GM23338 (cell line): ENCODE results near the gene KCNK3. TPM values are rescaled to one million over a fixed set of nuclear protein-coding genes. Genes with fewer than 3 reads are reported as not detected.

ENCODE experiments used
- ATAC-seq: fragments of 200-7000 bp; cut with Tn5 transposase; 3 replicates; pipeline ENCODE4 v1.9.1; 2020
- DNase-seq: peaks from one replicate; pipeline ENCODE4 v3.0.0-alpha.2; 2015; ENCODE audit warnings: low spot score
- H2AFZ ChIP-seq: fragments of 200-600 bp; sonication (generic); 2 replicates; pipeline ENCODE4 v1.8.0; 2016; ENCODE audit warnings: antibody characterized with exemption, mild to moderate bottlenecking, moderate library complexity
- H3F3A ChIP-seq: fragments of 200-600 bp; sonication (generic); replicated peaks from 2 replicates; pipeline ENCODE4 v1.8.0; 2017; ENCODE audit warnings: antibody characterized with exemption, mixed run types, low read depth
- H3K27ac ChIP-seq: fragments of 200-600 bp; sonication (generic); 2 replicates; pipeline ENCODE4 v1.6.1; 2016; ENCODE audit warnings: low read depth
- H3K27me3 ChIP-seq: fragments of 200-600 bp; sonication (generic); 2 replicates; pipeline ENCODE4 v1.8.0; 2016; ENCODE audit warnings: mild to moderate bottlenecking, mixed run types, moderate library complexity; ENCODE audit not compliant: insufficient read depth
- H3K36me3 ChIP-seq: fragments of 200-600 bp; sonication (generic); 2 replicates; pipeline ENCODE4 v1.8.0; 2016; ENCODE audit warnings: mild to moderate bottlenecking; ENCODE audit not compliant: insufficient read depth
- H3K4me1 ChIP-seq: fragments of 200-600 bp; sonication (generic); 2 replicates; pipeline ENCODE4 v1.8.0; 2016; ENCODE audit warnings: mild to moderate bottlenecking, moderate library complexity; ENCODE audit not compliant: insufficient read depth
- H3K4me2 ChIP-seq: fragments of 200-600 bp; sonication (generic); 2 replicates; pipeline ENCODE4 v1.7.1; 2017; ENCODE audit warnings: mixed run types
- H3K4me3 ChIP-seq: fragments of 200-600 bp; sonication (generic); 2 replicates; pipeline ENCODE4 v1.6.1; 2016; ENCODE audit warnings: mixed run types
- H3K79me2 ChIP-seq: fragments of 200-600 bp; sonication (generic); replicated peaks from 2 replicates; pipeline ENCODE4 v1.8.0; 2017; ENCODE audit warnings: mild to moderate bottlenecking; ENCODE audit not compliant: insufficient read depth
- H3K9me2 ChIP-seq: fragments of 200-600 bp; sonication (generic); 2 replicates; pipeline ENCODE4 v1.8.0; 2017; ENCODE audit not compliant: insufficient read depth
- H4K20me1 ChIP-seq: fragments of 200-600 bp; sonication (generic); replicated peaks from 2 replicates; pipeline ENCODE4 v1.8.0; 2017; ENCODE audit warnings: mild to moderate bottlenecking; ENCODE audit not compliant: insufficient read depth
- H3K27ac Mint-ChIP-seq: 2 replicates; pipeline ENCODE4 v1.8.0; 2020; ENCODE audit warnings: inconsistent platforms, mild to moderate bottlenecking, moderate library complexity, mixed read lengths
- H3K27me3 Mint-ChIP-seq: 3 replicates; pipeline ENCODE4 v1.8.0; 2022; ENCODE audit warnings: low read depth, mild to moderate bottlenecking, moderate library complexity, mixed read lengths, inconsistent platforms; ENCODE audit not compliant: insufficient read depth, poor library complexity
- H3K36me3 Mint-ChIP-seq: 3 replicates; pipeline ENCODE4 v1.8.0; 2021; ENCODE audit warnings: low read depth, mild to moderate bottlenecking, inconsistent platforms, moderate library complexity, mixed read lengths
- H3K4me1 Mint-ChIP-seq: 3 replicates; pipeline ENCODE4 v1.8.0; 2020; ENCODE audit warnings: mild to moderate bottlenecking, inconsistent platforms, mixed read lengths
- H3K4me3 Mint-ChIP-seq: 3 replicates; pipeline ENCODE4 v1.8.0; 2021; ENCODE audit warnings: moderate library complexity, mild to moderate bottlenecking, inconsistent platforms, mixed read lengths
- H3K9me3 Mint-ChIP-seq: 3 replicates; pipeline ENCODE4 v1.8.0; 2020; ENCODE audit warnings: moderate library complexity, mild to moderate bottlenecking, inconsistent platforms, mixed read lengths
- CREB1 ChIP-seq: fragments of 250-450 bp; sonication (Bioruptor Pico); IDR thresholded peaks from 2 replicates; pipeline ENCODE4 v1.5.0; 2020; ENCODE audit warnings: low read depth, mild to moderate bottlenecking, moderate library complexity
- EZH2 ChIP-seq: fragments of 200-600 bp; sonication (generic); IDR thresholded peaks from one replicate; pipeline ENCODE4 v1.8.0; 2017; ENCODE audit warnings: antibody characterized with exemption, mild to moderate bottlenecking, low read depth; ENCODE audit not compliant: unreplicated experiment
- JUNB ChIP-seq: IDR thresholded peaks from one replicate; pipeline ENCODE4 v1.6.1; 2016; ENCODE audit warnings: antibody characterized with exemption; ENCODE audit not compliant: unreplicated experiment
- NANOG ChIP-seq: IDR thresholded peaks from 2 replicates; pipeline ENCODE4 v1.6.1; 2016; ENCODE audit warnings: antibody characterized with exemption, borderline replicate concordance
- STAT1 ChIP-seq: IDR thresholded peaks from one replicate; pipeline ENCODE4 v1.6.1; 2016; ENCODE audit warnings: antibody characterized with exemption; ENCODE audit not compliant: unreplicated experiment
- ZNF331 ChIP-seq: fragments of 250-450 bp; sonication (Bioruptor Pico); IDR thresholded peaks from 2 replicates; pipeline ENCODE4 v1.5.0; 2020; ENCODE audit warnings: low read depth, mild to moderate bottlenecking, moderate library complexity
- polyA plus RNA-seq: library from polyadenylated mRNA; unstranded; fragments of >200 nt; fragmentation: Nextera tagmentation; extraction: Ambion mirVana; gene quantifications from 2 replicates; pipeline ENCODE4 v1.2.1, GENCODE V29; 2016
- total RNA-seq: library from RNA; depleted of rRNA; stranded (reverse); fragments of >200 nt; shearing (Covaris generic); gene quantifications from 2 replicates; pipeline ENCODE4 v1.2.3, GENCODE V29; 2014
- TF ChIP-seq, protein P1 (sequence below): IDR thresholded peaks from one replicate; pipeline ENCODE4 v1.6.1; 2018; ENCODE audit warnings: antibody characterized with exemption; ENCODE audit not compliant: unreplicated experiment
- TF ChIP-seq, protein P2 (sequence below), 2 experiments: fragments of 200-600 bp in 1 of 2; sonication (generic) in 1 of 2; conservative IDR thresholded peaks; 2 replicates each; pipeline versions ENCODE4 v1.5.1 to v1.6.1; 2016 to 2017; ENCODE audit warnings: antibody characterized with exemption in 2 of 2, low read depth in 2 of 2, mild to moderate bottlenecking in 2 of 2, moderate library complexity in 1 of 2
- TF ChIP-seq, protein P3 (sequence below): IDR thresholded peaks from 2 replicates; pipeline ENCODE4 v1.6.1; 2016; ENCODE audit warnings: antibody characterized with exemption
- TF ChIP-seq, protein P4 (sequence below): fragments of 250-450 bp; sonication (Bioruptor Pico); IDR thresholded peaks from 2 replicates; pipeline ENCODE4 v1.5.0; 2020; ENCODE audit warnings: mild to moderate bottlenecking, moderate library complexity

The KCNK3 gene
- total and polyA plus RNA-seq, 2 experiments from 2014 or later, result not detected

DNA sequence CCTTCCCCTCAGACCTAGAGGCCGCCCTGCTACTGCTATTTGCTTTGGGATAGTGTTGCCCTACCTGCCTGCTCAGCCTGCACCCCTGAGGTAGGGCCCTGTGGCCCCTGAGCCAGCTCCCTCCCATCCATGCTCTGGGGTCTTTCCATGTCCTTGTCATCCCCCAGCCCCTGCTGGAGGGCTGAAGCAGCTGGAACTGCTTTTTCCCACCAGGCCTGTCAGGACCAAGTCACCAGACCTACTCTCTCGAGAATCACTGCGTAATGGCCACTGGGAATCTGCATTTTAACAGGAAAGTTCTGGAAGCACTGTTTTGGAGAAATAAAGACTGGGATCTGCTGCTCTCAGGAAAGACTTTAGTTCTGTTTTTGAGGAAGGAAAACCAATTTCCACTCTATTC is 51.3 kb downstream of the KCNK3 start (continued):
- TF ChIP-seq, protein P1, sequence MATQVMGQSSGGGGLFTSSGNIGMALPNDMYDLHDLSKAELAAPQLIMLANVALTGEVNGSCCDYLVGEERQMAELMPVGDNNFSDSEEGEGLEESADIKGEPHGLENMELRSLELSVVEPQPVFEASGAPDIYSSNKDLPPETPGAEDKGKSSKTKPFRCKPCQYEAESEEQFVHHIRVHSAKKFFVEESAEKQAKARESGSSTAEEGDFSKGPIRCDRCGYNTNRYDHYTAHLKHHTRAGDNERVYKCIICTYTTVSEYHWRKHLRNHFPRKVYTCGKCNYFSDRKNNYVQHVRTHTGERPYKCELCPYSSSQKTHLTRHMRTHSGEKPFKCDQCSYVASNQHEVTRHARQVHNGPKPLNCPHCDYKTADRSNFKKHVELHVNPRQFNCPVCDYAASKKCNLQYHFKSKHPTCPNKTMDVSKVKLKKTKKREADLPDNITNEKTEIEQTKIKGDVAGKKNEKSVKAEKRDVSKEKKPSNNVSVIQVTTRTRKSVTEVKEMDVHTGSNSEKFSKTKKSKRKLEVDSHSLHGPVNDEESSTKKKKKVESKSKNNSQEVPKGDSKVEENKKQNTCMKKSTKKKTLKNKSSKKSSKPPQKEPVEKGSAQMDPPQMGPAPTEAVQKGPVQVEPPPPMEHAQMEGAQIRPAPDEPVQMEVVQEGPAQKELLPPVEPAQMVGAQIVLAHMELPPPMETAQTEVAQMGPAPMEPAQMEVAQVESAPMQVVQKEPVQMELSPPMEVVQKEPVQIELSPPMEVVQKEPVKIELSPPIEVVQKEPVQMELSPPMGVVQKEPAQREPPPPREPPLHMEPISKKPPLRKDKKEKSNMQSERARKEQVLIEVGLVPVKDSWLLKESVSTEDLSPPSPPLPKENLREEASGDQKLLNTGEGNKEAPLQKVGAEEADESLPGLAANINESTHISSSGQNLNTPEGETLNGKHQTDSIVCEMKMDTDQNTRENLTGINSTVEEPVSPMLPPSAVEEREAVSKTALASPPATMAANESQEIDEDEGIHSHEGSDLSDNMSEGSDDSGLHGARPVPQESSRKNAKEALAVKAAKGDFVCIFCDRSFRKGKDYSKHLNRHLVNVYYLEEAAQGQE, result no peak
- no peak for TF ChIP-seq JUNB

DNA sequence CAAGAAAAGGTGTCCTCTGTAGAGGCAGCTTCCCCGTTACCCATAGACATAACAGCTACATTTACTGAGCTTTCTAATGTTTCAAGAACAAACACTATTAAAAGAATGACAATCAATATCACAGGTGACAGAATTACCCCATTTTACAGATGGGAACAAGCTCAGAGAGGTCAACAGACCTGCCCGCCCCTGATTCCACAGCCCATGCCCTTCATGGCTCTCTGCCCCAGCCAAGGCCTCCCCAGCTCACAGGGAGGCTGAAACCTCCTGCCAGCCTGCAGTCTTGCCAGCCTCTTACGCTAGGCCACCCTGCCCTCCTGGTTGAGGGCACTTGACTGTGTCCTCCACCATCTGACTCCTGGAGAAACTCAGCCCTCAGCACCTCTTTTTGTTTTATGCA is 52.4 kb downstream of the KCNK3 start:
- Mint-ChIP-seq H3K4me1 (peaks cover 15% of the 10 kb centered on the region), H3K27ac (no peak overlapping the region), H3K36me3 (no peaks in the 10 kb centered on the region), H3K4me3 (no peak overlapping the region), H3K27me3 (peaks cover 3% of the 10 kb centered on the region), H3K9me3 (no peaks in the 10 kb centered on the region; the same call in 2 of the 3 replicates)
- H2AFZ ChIP-seq, result no peak overlapping the region
- peaks cover 9% of the 10 kb centered on the region for H3K4me1 ChIP-seq
- peaks cover 17% of the 10 kb centered on the region for H3K27me3 ChIP-seq
- DNase-seq, result no peak
- H3F3A ChIP-seq, result no peaks in the 10 kb centered on the region
- H4K20me1 ChIP-seq, result no peaks in the 10 kb centered on the region
- no peaks in the 10 kb centered on the region for H3K79me2 ChIP-seq
- no peak overlapping the region for H3K4me2 ChIP-seq
- ATAC-seq, result no peak
- H3K27ac ChIP-seq, result no peak overlapping the region
- no peaks in the 10 kb centered on the region for H3K9me2 ChIP-seq
- no peak overlapping the region for H3K4me3 ChIP-seq
- H3K36me3 ChIP-seq, result no peaks in the 10 kb centered on the region
- TF ChIP-seq JUNB, result no peak
- TF ChIP-seq, protein P2, sequence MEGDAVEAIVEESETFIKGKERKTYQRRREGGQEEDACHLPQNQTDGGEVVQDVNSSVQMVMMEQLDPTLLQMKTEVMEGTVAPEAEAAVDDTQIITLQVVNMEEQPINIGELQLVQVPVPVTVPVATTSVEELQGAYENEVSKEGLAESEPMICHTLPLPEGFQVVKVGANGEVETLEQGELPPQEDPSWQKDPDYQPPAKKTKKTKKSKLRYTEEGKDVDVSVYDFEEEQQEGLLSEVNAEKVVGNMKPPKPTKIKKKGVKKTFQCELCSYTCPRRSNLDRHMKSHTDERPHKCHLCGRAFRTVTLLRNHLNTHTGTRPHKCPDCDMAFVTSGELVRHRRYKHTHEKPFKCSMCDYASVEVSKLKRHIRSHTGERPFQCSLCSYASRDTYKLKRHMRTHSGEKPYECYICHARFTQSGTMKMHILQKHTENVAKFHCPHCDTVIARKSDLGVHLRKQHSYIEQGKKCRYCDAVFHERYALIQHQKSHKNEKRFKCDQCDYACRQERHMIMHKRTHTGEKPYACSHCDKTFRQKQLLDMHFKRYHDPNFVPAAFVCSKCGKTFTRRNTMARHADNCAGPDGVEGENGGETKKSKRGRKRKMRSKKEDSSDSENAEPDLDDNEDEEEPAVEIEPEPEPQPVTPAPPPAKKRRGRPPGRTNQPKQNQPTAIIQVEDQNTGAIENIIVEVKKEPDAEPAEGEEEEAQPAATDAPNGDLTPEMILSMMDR (conservative IDR thresholded peaks at IDR 0.05; ENCODE audit: low read depth in 2 of 2), result no peak
- no peak for TF ChIP-seq NANOG
- TF ChIP-seq CREB1, result no peak
- TF ChIP-seq STAT1, result no peak
- TF ChIP-seq, protein P3, sequence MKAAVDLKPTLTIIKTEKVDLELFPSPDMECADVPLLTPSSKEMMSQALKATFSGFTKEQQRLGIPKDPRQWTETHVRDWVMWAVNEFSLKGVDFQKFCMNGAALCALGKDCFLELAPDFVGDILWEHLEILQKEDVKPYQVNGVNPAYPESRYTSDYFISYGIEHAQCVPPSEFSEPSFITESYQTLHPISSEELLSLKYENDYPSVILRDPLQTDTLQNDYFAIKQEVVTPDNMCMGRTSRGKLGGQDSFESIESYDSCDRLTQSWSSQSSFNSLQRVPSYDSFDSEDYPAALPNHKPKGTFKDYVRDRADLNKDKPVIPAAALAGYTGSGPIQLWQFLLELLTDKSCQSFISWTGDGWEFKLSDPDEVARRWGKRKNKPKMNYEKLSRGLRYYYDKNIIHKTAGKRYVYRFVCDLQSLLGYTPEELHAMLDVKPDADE, result no peak
- TF ChIP-seq ZNF331 (CRISPR knock-in tag), result no peak
- no peak for TF ChIP-seq EZH2
- TF ChIP-seq, protein P4, sequence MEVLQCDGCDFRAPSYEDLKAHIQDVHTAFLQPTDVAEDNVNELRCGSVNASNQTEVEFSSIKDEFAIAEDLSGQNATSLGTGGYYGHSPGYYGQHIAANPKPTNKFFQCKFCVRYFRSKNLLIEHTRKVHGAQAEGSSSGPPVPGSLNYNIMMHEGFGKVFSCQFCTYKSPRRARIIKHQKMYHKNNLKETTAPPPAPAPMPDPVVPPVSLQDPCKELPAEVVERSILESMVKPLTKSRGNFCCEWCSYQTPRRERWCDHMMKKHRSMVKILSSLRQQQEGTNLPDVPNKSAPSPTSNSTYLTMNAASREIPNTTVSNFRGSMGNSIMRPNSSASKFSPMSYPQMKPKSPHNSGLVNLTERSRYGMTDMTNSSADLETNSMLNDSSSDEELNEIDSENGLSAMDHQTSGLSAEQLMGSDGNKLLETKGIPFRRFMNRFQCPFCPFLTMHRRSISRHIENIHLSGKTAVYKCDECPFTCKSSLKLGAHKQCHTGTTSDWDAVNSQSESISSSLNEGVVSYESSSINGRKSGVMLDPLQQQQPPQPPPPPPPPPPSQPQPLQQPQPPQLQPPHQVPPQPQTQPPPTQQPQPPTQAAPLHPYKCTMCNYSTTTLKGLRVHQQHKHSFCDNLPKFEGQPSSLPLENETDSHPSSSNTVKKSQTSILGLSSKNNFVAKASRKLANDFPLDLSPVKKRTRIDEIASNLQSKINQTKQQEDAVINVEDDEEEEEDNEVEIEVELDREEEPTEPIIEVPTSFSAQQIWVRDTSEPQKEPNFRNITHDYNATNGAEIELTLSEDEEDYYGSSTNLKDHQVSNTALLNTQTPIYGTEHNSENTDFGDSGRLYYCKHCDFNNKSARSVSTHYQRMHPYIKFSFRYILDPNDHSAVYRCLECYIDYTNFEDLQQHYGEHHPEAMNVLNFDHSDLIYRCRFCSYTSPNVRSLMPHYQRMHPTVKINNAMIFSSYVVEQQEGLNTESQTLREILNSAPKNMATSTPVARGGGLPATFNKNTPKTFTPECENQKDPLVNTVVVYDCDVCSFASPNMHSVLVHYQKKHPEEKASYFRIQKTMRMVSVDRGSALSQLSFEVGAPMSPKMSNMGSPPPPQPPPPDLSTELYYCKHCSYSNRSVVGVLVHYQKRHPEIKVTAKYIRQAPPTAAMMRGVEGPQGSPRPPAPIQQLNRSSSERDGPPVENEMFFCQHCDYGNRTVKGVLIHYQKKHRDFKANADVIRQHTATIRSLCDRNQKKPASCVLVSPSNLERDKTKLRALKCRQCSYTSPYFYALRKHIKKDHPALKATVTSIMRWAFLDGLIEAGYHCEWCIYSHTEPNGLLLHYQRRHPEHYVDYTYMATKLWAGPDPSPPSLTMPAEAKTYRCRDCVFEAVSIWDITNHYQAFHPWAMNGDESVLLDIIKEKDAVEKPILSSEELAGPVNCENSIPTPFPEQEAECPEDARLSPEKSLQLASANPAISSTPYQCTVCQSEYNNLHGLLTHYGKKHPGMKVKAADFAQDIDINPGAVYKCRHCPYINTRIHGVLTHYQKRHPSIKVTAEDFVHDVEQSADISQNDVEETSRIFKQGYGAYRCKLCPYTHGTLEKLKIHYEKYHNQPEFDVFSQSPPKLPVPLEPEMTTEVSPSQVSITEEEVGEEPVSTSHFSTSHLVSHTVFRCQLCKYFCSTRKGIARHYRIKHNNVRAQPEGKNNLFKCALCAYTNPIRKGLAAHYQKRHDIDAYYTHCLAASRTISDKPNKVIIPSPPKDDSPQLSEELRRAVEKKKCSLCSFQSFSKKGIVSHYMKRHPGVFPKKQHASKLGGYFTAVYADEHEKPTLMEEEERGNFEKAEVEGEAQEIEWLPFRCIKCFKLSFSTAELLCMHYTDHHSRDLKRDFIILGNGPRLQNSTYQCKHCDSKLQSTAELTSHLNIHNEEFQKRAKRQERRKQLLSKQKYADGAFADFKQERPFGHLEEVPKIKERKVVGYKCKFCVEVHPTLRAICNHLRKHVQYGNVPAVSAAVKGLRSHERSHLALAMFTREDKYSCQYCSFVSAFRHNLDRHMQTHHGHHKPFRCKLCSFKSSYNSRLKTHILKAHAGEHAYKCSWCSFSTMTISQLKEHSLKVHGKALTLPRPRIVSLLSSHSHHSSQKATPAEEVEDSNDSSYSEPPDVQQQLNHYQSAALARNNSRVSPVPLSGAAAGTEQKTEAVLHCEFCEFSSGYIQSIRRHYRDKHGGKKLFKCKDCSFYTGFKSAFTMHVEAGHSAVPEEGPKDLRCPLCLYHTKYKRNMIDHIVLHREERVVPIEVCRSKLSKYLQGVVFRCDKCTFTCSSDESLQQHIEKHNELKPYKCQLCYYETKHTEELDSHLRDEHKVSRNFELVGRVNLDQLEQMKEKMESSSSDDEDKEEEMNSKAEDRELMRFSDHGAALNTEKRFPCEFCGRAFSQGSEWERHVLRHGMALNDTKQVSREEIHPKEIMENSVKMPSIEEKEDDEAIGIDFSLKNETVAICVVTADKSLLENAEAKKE (CRISPR knock-in tag), result no peak
